Measurements from ENCODE around the gene VAV2.

VAV2 gene

GRCh38 chr9:133918111-133918813 is 73.9 kb downstream of the VAV2 start:
- no peaks in the 10 kb centered on the region for H3K27me3 ChIP-seq (ENCODE audit: insufficient read depth, low read length)
- H3K4me3 ChIP-seq (ENCODE audit: low read length), result no peak overlapping the region
- no peak overlapping the region for H3K27ac ChIP-seq (ENCODE audit: low read length)
- peaks cover 3% of the 10 kb centered on the region; the same call in 1 of the 2 replicates for H3K4me1 ChIP-seq (ENCODE audit: insufficient read depth, low read length)
- no peaks in the 10 kb centered on the region for H3K9me3 ChIP-seq (ENCODE audit: insufficient read depth, low read depth, low read length)
- H3K36me3 ChIP-seq (ENCODE audit: insufficient read depth, low read depth, low read length), result no peaks in the 10 kb centered on the region
- H3K9ac ChIP-seq (ENCODE audit: low read depth, low read length), result peak overlapping the region; percentile 37; the same call in 1 of the 2 replicates

- Histone ChIP-seq H3K27me3 (ENCODE audit: insufficient read depth, low read length) (no peaks in the 10 kb centered on the region), H3K9me3 (ENCODE audit: insufficient read depth, low read depth, low read length) (no peaks in the 10 kb centered on the region), H3K27ac (ENCODE audit: low read length) (no peak overlapping the region), H3K9ac (ENCODE audit: low read depth, low read length) (no peak overlapping the region), H3K36me3 (ENCODE audit: insufficient read depth, low read depth, low read length) (no peaks in the 10 kb centered on the region), H3K4me3 (ENCODE audit: low read length) (no peak overlapping the region), H3K4me1 (ENCODE audit: insufficient read depth, low read length) (peaks cover 3% of the 10 kb centered on the region; the same call in 1 of the 2 replicates)
Measured at GRCh38 chr9:133917375-133917774, 74.7 kb downstream of the VAV2 start.

- Histone ChIP-seq H3K4me1 (ENCODE audit: insufficient read depth, low read length) (peaks cover 3% of the 10 kb centered on the region; the same call in 1 of the 2 replicates), H3K9ac (ENCODE audit: low read depth, low read length) (no peak overlapping the region), H3K27me3 (ENCODE audit: insufficient read depth, low read length) (no peaks in the 10 kb centered on the region), H3K36me3 (ENCODE audit: insufficient read depth, low read depth, low read length) (no peaks in the 10 kb centered on the region), H3K4me3 (ENCODE audit: low read length) (no peak overlapping the region), H3K9me3 (ENCODE audit: insufficient read depth, low read depth, low read length) (no peaks in the 10 kb centered on the region), H3K27ac (ENCODE audit: low read length) (no peak overlapping the region)
Measured at GRCh38 chr9:133916159-133916541, 76.0 kb downstream of the VAV2 start.

- no peak overlapping the region for H3K27ac ChIP-seq (ENCODE audit: low read length)
- H3K4me1 ChIP-seq (ENCODE audit: insufficient read depth, low read length), result peaks cover 3% of the 10 kb centered on the region; the same call in 1 of the 2 replicates
- no peak overlapping the region for H3K4me3 ChIP-seq (ENCODE audit: low read length)
- H3K9ac ChIP-seq (ENCODE audit: low read depth, low read length), result no peak overlapping the region
- no peaks in the 10 kb centered on the region for H3K9me3 ChIP-seq (ENCODE audit: insufficient read depth, low read depth, low read length)
- H3K27me3 ChIP-seq (ENCODE audit: insufficient read depth, low read length), result no peaks in the 10 kb centered on the region
- H3K36me3 ChIP-seq (ENCODE audit: insufficient read depth, low read depth, low read length), result no peaks in the 10 kb centered on the region
Measured at GRCh38 chr9:133915534-133916158, 76.5 kb downstream of the VAV2 start.

GRCh38 chr9:133914442-133915342 is 77.4 kb downstream of the VAV2 start:
- H3K4me3 ChIP-seq (ENCODE audit: low read length), result no peak overlapping the region
- no peaks in the 10 kb centered on the region for H3K9me3 ChIP-seq (ENCODE audit: insufficient read depth, low read depth, low read length)
- H3K4me1 ChIP-seq (ENCODE audit: insufficient read depth, low read length), result peaks cover 3% of the 10 kb centered on the region; the same call in 1 of the 2 replicates
- H3K9ac ChIP-seq (ENCODE audit: low read depth, low read length), result no peak overlapping the region
- no peaks in the 10 kb centered on the region for H3K27me3 ChIP-seq (ENCODE audit: insufficient read depth, low read length)
- no peak overlapping the region for H3K27ac ChIP-seq (ENCODE audit: low read length)
- no peaks in the 10 kb centered on the region for H3K36me3 ChIP-seq (ENCODE audit: insufficient read depth, low read depth, low read length)

- no peak overlapping the region for H3K27ac ChIP-seq (ENCODE audit: low read length)
Measured at GRCh38 chr9:133913571-133914369, 78.4 kb downstream of the VAV2 start.

GRCh38 chr9:133910855-133911514 is 81.1 kb downstream of the VAV2 start:
- Histone ChIP-seq H3K4me3 (ENCODE audit: low read length) (no peak overlapping the region), H3K27me3 (ENCODE audit: insufficient read depth, low read length) (no peaks in the 10 kb centered on the region), H3K9me3 (ENCODE audit: insufficient read depth, low read depth, low read length) (no peaks in the 10 kb centered on the region), H3K27ac (ENCODE audit: low read length) (no peak overlapping the region), H3K9ac (ENCODE audit: low read depth, low read length) (no peak overlapping the region), H3K36me3 (ENCODE audit: insufficient read depth, low read depth, low read length) (no peaks in the 10 kb centered on the region), H3K4me1 (ENCODE audit: insufficient read depth, low read length) (peaks cover 3% of the 10 kb centered on the region; the same call in 1 of the 2 replicates)

More at GRCh38 chr9:133913571-133914369, 78.4 kb downstream of the VAV2 start:
- Histone ChIP-seq H3K36me3 (ENCODE audit: insufficient read depth, low read depth, low read length) (no peaks in the 10 kb centered on the region), H3K4me3 (ENCODE audit: low read length) (no peak overlapping the region), H3K27me3 (ENCODE audit: insufficient read depth, low read length) (no peaks in the 10 kb centered on the region), H3K9me3 (ENCODE audit: insufficient read depth, low read depth, low read length) (no peaks in the 10 kb centered on the region), H3K9ac (ENCODE audit: low read depth, low read length) (no peak overlapping the region; the same call in 1 of the 2 replicates), H3K4me1 (ENCODE audit: insufficient read depth, low read length) (peaks cover 3% of the 10 kb centered on the region; the same call in 1 of the 2 replicates)

- Histone ChIP-seq H3K36me3 (ENCODE audit: insufficient read depth, low read depth, low read length) (no peaks in the 10 kb centered on the region), H3K4me3 (ENCODE audit: low read length) (no peak overlapping the region), H3K9me3 (ENCODE audit: insufficient read depth, low read depth, low read length) (no peaks in the 10 kb centered on the region), H3K4me1 (ENCODE audit: insufficient read depth, low read length) (no peaks in the 10 kb centered on the region), H3K9ac (ENCODE audit: low read depth, low read length) (no peak overlapping the region), H3K27me3 (ENCODE audit: insufficient read depth, low read length) (no peaks in the 10 kb centered on the region), H3K27ac (ENCODE audit: low read length) (no peak overlapping the region)
Measured at GRCh38 chr9:133906932-133907910, 84.9 kb downstream of the VAV2 start.

GRCh38 chr9:133906218-133906617 is 85.9 kb downstream of the VAV2 start:
- H3K27me3 ChIP-seq (ENCODE audit: insufficient read depth, low read length), result no peaks in the 10 kb centered on the region
- H3K4me1 ChIP-seq (ENCODE audit: insufficient read depth, low read length), result no peaks in the 10 kb centered on the region
- no peak overlapping the region for H3K9ac ChIP-seq (ENCODE audit: low read depth, low read length)
- no peak overlapping the region for H3K27ac ChIP-seq (ENCODE audit: low read length)
- no peak overlapping the region for H3K4me3 ChIP-seq (ENCODE audit: low read length)
- H3K36me3 ChIP-seq (ENCODE audit: insufficient read depth, low read depth, low read length), result no peaks in the 10 kb centered on the region
- H3K9me3 ChIP-seq (ENCODE audit: insufficient read depth, low read depth, low read length), result no peaks in the 10 kb centered on the region

- no peaks in the 10 kb centered on the region for H3K36me3 ChIP-seq (ENCODE audit: insufficient read depth, low read depth, low read length)
- no peaks in the 10 kb centered on the region for H3K27me3 ChIP-seq (ENCODE audit: insufficient read depth, low read length)
- no peaks in the 10 kb centered on the region for H3K9me3 ChIP-seq (ENCODE audit: insufficient read depth, low read depth, low read length)
- no peak overlapping the region for H3K27ac ChIP-seq (ENCODE audit: low read length)
- no peak overlapping the region for H3K4me3 ChIP-seq (ENCODE audit: low read length)
- H3K4me1 ChIP-seq (ENCODE audit: insufficient read depth, low read length), result no peaks in the 10 kb centered on the region
- no peak overlapping the region for H3K9ac ChIP-seq (ENCODE audit: low read depth, low read length)
Measured at GRCh38 chr9:133905493-133905892, 86.6 kb downstream of the VAV2 start.
